Activated gamma-delta T cell (primary cell): ENCODE results near the gene OCA2.
"Not testable (repeated sequence)": the region's sequence is repeated elsewhere in the genome, so short reads cannot be mapped to it uniquely, and the experiment has no call there.

Experiments used
- DNase-seq: peaks from one replicate; lab custom pipeline; 2025; lab: John Stamatoyannopoulos, UW

Gene OCA2

GRCh38 chr15:27871078-27871901, 227.8 kb downstream of the OCA2 start:
- DNase-seq: no peak

GRCh38 chr15:27870320-27870719, 228.8 kb downstream of the OCA2 start:
- DNase-seq: no peak

- DNase-seq: no peak
These were observed 229.3 kb downstream of the OCA2 start for GRCh38 chr15:27869697-27870281.

- no peak for DNase-seq
These were observed 230.2 kb downstream of the OCA2 start for GRCh38 chr15:27868828-27869404.

- DNase-seq: no peak
These were observed 231.3 kb downstream of the OCA2 start for GRCh38 chr15:27867861-27868260.

- no peak for DNase-seq
These were observed 232.5 kb downstream of the OCA2 start for GRCh38 chr15:27866505-27867165.

- DNase-seq: no peak
These were observed 233.2 kb downstream of the OCA2 start for GRCh38 chr15:27865926-27866325.

- DNase-seq: no peak
These were observed 233.7 kb downstream of the OCA2 start for GRCh38 chr15:27865323-27865922.

- no peak for DNase-seq
These were observed 234.4 kb downstream of the OCA2 start for GRCh38 chr15:27864719-27865118.

- no peak for DNase-seq
These were observed 235.0 kb downstream of the OCA2 start for GRCh38 chr15:27864086-27864485.

GRCh38 chr15:27863000-27863399, 236.1 kb downstream of the OCA2 start:
- DNase-seq: no peak

GRCh38 chr15:27861171-27861570, 237.9 kb downstream of the OCA2 start:
- no peak for DNase-seq

GRCh38 chr15:27855137-27855536, 244.0 kb downstream of the OCA2 start:
- no peak for DNase-seq

- no peak for DNase-seq
These were observed 244.5 kb downstream of the OCA2 start for GRCh38 chr15:27854601-27855000.

GRCh38 chr15:27853624-27854455, 245.3 kb downstream of the OCA2 start:
- no peak for DNase-seq

- DNase-seq: no peak
These were observed 247.3 kb downstream of the OCA2 start for GRCh38 chr15:27851858-27852210.

GRCh38 chr15:27850981-27851857, 247.9 kb downstream of the OCA2 start:
- DNase-seq: no peak

- DNase-seq: no peak
These were observed 249.1 kb downstream of the OCA2 start for GRCh38 chr15:27850050-27850449.

- not testable (repeated sequence) for DNase-seq
These were observed 250.2 kb downstream of the OCA2 start for GRCh38 chr15:27848936-27849335.
